Islet precursor cell (in vitro differentiated cells): Measurements from ENCODE around the gene IFNLR1.

Experiments
- DNase-seq: peaks from one replicate; pipeline ENCODE4 v3.0.0-alpha.2; 2018

IFNLR1 gene

GRCh38 chr1:24175033-24175755 lies 11.9 kb downstream of the IFNLR1 start:
- no peak for DNase-seq

- no peak for DNase-seq
Measured at GRCh38 chr1:24173638-24174575, 13.2 kb downstream of the IFNLR1 start.

- no peak for DNase-seq
Measured at GRCh38 chr1:24172598-24172997, 14.5 kb downstream of the IFNLR1 start.

GRCh38 chr1:24169286-24169685 lies 17.8 kb downstream of the IFNLR1 start:
- no peak for DNase-seq

GRCh38 chr1:24168245-24168644 lies 18.8 kb downstream of the IFNLR1 start:
- DNase-seq, result no peak

GRCh38 chr1:24167008-24167407 lies 20.1 kb downstream of the IFNLR1 start:
- DNase-seq, result no peak

GRCh38 chr1:24165500-24165899 lies 21.6 kb downstream of the IFNLR1 start:
- no peak for DNase-seq

- DNase-seq, result no peak
Measured at GRCh38 chr1:24164004-24164403, 23.1 kb downstream of the IFNLR1 start.

GRCh38 chr1:24162201-24162600 lies 24.9 kb downstream of the IFNLR1 start:
- DNase-seq, result no peak

GRCh38 chr1:24161270-24161669 lies 25.8 kb downstream of the IFNLR1 start:
- no peak for DNase-seq

- DNase-seq, result peak; percentile 37
Measured at GRCh38 chr1:24159366-24159765, 27.7 kb downstream of the IFNLR1 start.

GRCh38 chr1:24157918-24158481 lies 29.1 kb downstream of the IFNLR1 start:
- peak; percentile 45 for DNase-seq

GRCh38 chr1:24156542-24157260 lies 30.4 kb downstream of the IFNLR1 start:
- DNase-seq, result no peak

GRCh38 chr1:24155011-24155782 lies 31.9 kb downstream of the IFNLR1 start:
- peak; percentile 55 for DNase-seq

- peak; percentile 44 for DNase-seq
Measured at GRCh38 chr1:24154215-24154614, 32.9 kb downstream of the IFNLR1 start.

GRCh38 chr1:24152631-24153494 lies 34.2 kb downstream of the IFNLR1 start:
- peak; percentile 56 for DNase-seq

GRCh38 chr1:24151175-24151533 lies 35.9 kb downstream of the IFNLR1 start:
- DNase-seq, result peak; percentile 96

- peak; percentile 98 for DNase-seq
Measured at GRCh38 chr1:24150234-24151174, 36.6 kb downstream of the IFNLR1 start.

- DNase-seq, result peak; percentile 69
Measured at GRCh38 chr1:24149866-24150233, 37.2 kb downstream of the IFNLR1 start.

- no peak for DNase-seq
Measured at GRCh38 chr1:24147816-24148215, 39.3 kb downstream of the IFNLR1 start.
